Sigmoid colon (tissue), 4 donors: ENCODE results near the gene SMPD4.
"Not testable (repeated sequence)": the region's sequence is repeated elsewhere in the genome, so short reads cannot be mapped to it uniquely, and the experiment has no call there.

Experiments used
- EP300 ChIP-seq, 4 donors: sonication (generic); formaldehyde crosslinking; IDR thresholded peaks; one replicate each; pipeline ENCODE4 v1.6.1; 2017; ENCODE audit warnings: antibody characterized with exemption in 4 of 4
- TF ChIP-seq, protein P1 (sequence below), 4 experiments: fragments of 450-650 bp in 3 of 4; fragments of 200-600 bp in 1 of 4; IDR thresholded peaks; one replicate each; pipeline ENCODE4 v1.5.1; 2016 to 2019; ENCODE audit warnings: antibody characterized with exemption in 4 of 4, mild to moderate bottlenecking in 3 of 4, moderate library complexity in 2 of 4

DNA sequence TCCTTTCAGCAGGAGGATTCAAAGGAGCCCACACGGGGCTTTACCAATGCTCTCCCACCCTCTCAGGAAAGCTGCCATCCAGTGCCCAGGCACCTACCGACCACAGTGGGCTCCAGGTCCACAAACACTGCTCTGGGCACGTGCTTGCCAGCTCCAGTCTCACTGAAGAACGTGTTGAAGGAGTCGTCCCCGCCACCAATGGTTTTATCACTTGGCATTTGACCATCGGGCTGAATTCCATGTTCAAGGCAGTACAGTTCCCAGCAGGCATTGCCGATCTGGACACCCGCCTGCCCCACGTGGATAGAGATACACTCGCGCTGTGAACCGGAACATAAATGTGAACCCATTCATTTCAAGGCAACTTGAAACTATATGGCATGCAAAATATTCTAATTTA is 14.7 kb upstream of the SMPD4 start:
- TF ChIP-seq, protein P1, sequence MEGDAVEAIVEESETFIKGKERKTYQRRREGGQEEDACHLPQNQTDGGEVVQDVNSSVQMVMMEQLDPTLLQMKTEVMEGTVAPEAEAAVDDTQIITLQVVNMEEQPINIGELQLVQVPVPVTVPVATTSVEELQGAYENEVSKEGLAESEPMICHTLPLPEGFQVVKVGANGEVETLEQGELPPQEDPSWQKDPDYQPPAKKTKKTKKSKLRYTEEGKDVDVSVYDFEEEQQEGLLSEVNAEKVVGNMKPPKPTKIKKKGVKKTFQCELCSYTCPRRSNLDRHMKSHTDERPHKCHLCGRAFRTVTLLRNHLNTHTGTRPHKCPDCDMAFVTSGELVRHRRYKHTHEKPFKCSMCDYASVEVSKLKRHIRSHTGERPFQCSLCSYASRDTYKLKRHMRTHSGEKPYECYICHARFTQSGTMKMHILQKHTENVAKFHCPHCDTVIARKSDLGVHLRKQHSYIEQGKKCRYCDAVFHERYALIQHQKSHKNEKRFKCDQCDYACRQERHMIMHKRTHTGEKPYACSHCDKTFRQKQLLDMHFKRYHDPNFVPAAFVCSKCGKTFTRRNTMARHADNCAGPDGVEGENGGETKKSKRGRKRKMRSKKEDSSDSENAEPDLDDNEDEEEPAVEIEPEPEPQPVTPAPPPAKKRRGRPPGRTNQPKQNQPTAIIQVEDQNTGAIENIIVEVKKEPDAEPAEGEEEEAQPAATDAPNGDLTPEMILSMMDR (IDR thresholded peaks at IDR 0.05), result not testable (repeated sequence)
- not testable (repeated sequence) for TF ChIP-seq EP300 (IDR thresholded peaks at IDR 0.05)
